SK-N-MC (cell line): ENCODE measurements around the gene VEPH1.

Source experiments
- EZH2 ChIP-seq: fragments of 200-600 bp; sonication (generic); IDR thresholded peaks from one replicate; pipeline ENCODE4 v1.6.1; 2017; ENCODE audit warnings: antibody characterized with exemption
- POLR2AphosphoS5 ChIP-seq: IDR thresholded peaks from 2 replicates; pipeline ENCODE4 v1.6.1; 2012; ENCODE audit warnings: mild to moderate bottlenecking, low read depth, low read length, borderline replicate concordance

- TF ChIP-seq EZH2, result no peak
- TF ChIP-seq POLR2AphosphoS5, result no peak
Observed at GRCh38 chr3:157323360-157323759, 179.9 kb downstream of the VEPH1 start.
